Small intestine (tissue), 7 donors: ENCODE measurements around the gene SETD1A. TPM values are rescaled to one million over a fixed set of nuclear protein-coding genes. Genes with fewer than 3 reads are reported as not detected.

ENCODE experiments used
- DNase-seq, 2 donors: peaks; one replicate each; pipeline versions ENCODE4 v3.0.0 to v3.0.0-alpha.2; 2013
- FAIRE-seq: peaks from 2 replicates; lab custom pipeline; 2012; peaks lifted over from hg19 to GRCh38; lab: Jason Lieb, UNC
- H3K27ac ChIP-seq, 3 donors: one replicate each; pipeline ENCODE4 v1.5.1; 2013; ENCODE audit warnings: low read length in 2 of 3, mild to moderate bottlenecking in 2 of 3, control low read depth in 1 of 3, inconsistent platforms in 1 of 3, low read depth in 1 of 3, moderate library complexity in 1 of 3
- H3K27me3 ChIP-seq, 3 donors: one replicate each; pipeline ENCODE4 v1.6.1; 2013; ENCODE audit warnings: low read length in 3 of 3, inconsistent platforms in 1 of 3; ENCODE audit not compliant: control insufficient read depth in 3 of 3, insufficient read depth in 3 of 3
- H3K36me3 ChIP-seq, 3 donors: one replicate each; pipeline ENCODE4 v1.6.1; 2013; ENCODE audit warnings: low read length in 3 of 3, inconsistent platforms in 1 of 3, low read depth in 1 of 3, mild to moderate bottlenecking in 1 of 3, moderate library complexity in 1 of 3; ENCODE audit not compliant: control insufficient read depth in 3 of 3, insufficient read depth in 2 of 3
- H3K4me1 ChIP-seq, 3 donors: one replicate each; pipeline ENCODE4 v1.6.1; 2013; ENCODE audit warnings: low read length in 2 of 3, inconsistent platforms in 1 of 3, low read depth in 1 of 3, mild to moderate bottlenecking in 1 of 3, moderate library complexity in 1 of 3; ENCODE audit not compliant: control insufficient read depth in 3 of 3, insufficient read depth in 2 of 3
- H3K4me3 ChIP-seq, 3 donors: one replicate each; pipeline ENCODE4 v1.5.1; 2013; ENCODE audit warnings: low read length in 3 of 3, control low read depth in 1 of 3, inconsistent platforms in 1 of 3, low read depth in 1 of 3, mild to moderate bottlenecking in 1 of 3, moderate library complexity in 1 of 3
- H3K9me3 ChIP-seq, 2 donors: one replicate each; pipeline ENCODE4 v1.6.1; 2013; ENCODE audit warnings: low read depth in 1 of 2, low read length in 1 of 2; ENCODE audit not compliant: control insufficient read depth in 2 of 2, insufficient read depth in 1 of 2
- WGBS, 3 donors: extraction: QIAGEN DNeasy Blood & Tissue Kit; methylation state at CpG; one replicate each; pipeline ENCODE4 v1.1.7; 2013; 5-methylcytosine and 5-hydroxymethylcytosine counted together
- polyA plus RNA-seq, 4 donors: library from polyadenylated mRNA; stranded (reverse) in 3 of 4; unstranded in 1 of 4; fragments of 200-250 nt in 3 of 4; fragments of 120-200 nt in 1 of 4; gene quantifications; one replicate each; pipeline versions ENCODE4 v1.2.1 to v1.2.3, GENCODE V29; 2013
- donor health status: healthy with polysubstance abuse.
- donor health status: control.
- donor health status: control.
- donor health status: Bipolar disorder and iron deficiency.
- donor health status: healthy.

The SETD1A gene
- polyA plus RNA-seq, 4 donors, result 6.9 to 11.4 (median 9.0) TPM

DNA sequence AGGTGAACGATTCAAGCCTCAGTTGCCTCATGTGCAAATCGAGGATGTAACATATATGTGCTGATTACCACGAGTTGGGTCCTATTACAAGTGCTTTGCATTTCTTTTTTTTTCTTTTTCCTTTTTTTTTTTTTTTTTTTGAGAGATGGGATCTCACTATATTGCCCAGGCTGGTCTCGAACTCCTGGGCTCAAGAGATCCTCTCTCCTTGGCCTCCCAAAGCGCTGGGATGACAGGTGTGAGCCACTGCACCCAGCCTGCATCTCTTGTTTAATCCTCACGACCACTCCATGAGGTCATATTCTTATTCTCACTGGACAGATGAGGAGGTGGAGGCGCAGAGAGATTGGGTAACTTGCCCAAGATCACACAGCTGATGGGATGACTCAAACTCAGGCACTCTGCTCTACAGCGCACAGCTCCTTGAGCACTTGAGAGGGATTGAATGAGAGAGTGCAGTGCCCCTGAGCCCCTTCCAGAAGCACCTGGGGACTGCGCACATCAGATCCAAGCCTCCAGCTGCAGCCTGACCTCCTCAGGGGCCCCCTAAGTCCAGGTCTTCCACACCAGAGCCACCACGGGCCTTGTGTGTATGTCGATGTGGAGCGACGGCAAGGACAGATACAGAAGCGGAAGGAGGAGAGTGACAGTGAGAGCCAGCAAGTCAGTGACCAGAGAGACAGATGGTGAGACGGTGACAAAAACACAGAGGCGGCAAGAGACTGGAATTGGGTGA lies 48.0 kb downstream of the SETD1A start:
- H3K36me3 ChIP-seq, result no peaks in the 10 kb centered on the region
- H3K9me3 ChIP-seq, result no peaks in the 10 kb centered on the region
- peaks cover 0 to 8% (median 0%) of the 10 kb centered on the region in 3 donors for H3K4me1 ChIP-seq
- no peak overlapping the region for H3K4me3 ChIP-seq
- FAIRE-seq, result no peak
- H3K27ac ChIP-seq, result no peak overlapping the region
- peaks cover 0 to 46% (median 2%) of the 10 kb centered on the region in 3 donors for H3K27me3 ChIP-seq
- WGBS, 3 donors, result 63 to 70% (median 69%) methylated on average over 16 of the region's 16 CpGs
- no peak for DNase-seq

DNA sequence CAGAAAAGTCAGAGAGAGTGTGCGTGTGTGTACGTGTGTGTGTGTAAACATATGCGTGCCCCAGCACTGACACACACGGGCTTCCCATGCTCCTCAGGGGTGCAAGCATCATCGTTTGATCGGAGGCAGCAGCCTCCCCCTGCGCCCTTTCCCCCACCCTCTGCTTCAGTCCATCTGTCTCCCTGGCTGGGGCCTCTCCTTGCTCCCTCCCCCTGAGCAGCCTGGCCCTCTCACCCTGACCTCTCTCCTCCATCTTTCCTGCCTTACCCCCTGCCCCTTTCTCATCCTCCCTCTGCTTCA lies 48.5 kb downstream of the SETD1A start:
- H3K4me1 ChIP-seq, result peaks cover 0 to 8% (median 0%) of the 10 kb centered on the region in 3 donors
- WGBS, 3 donors, result 35 to 59% (median 44%) methylated on average over 6 to 7 of the region's 7 CpGs
- no peak overlapping the region for H3K4me3 ChIP-seq
- no peak for DNase-seq
- peaks cover 0 to 51% (median 4%) of the 10 kb centered on the region in 3 donors for H3K27me3 ChIP-seq
- H3K27ac ChIP-seq, result no peak overlapping the region
- H3K9me3 ChIP-seq, result no peaks in the 10 kb centered on the region
- H3K36me3 ChIP-seq, result no peaks in the 10 kb centered on the region
- no peak for FAIRE-seq

DNA sequence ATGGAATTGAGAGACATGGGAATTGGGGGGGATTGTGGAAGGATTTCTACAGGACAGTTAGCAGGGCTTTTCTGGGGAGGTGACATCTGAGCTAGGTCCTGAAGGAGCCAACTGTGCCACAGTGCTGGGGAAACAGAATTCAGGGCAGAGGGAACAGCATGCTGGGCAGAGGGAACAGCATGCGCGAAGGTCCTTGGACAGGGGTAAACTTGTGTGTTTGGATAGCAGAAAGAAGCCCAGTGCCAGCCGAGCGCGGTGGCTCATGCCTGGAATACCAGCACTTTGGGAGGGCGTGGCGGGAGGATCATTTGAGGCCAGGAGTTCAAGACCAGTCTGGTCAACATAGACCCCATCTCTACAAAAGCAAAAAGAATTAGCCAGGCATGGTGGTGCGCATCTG lies 49.0 kb downstream of the SETD1A start:
- H3K27me3 ChIP-seq, result peaks cover 0 to 56% (median 9%) of the 10 kb centered on the region in 3 donors
- FAIRE-seq, result no peak
- H3K9me3 ChIP-seq, result no peaks in the 10 kb centered on the region
- WGBS, 3 donors, result 83 to 90% (median 88%) methylated on average over 8 of the region's 8 CpGs
- H3K4me3 ChIP-seq, result no peak overlapping the region
- H3K27ac ChIP-seq, result no peak overlapping the region
- no peaks in the 10 kb centered on the region for H3K36me3 ChIP-seq
- no peak for DNase-seq
- peaks cover 0 to 7% (median 0%) of the 10 kb centered on the region in 3 donors for H3K4me1 ChIP-seq

DNA sequence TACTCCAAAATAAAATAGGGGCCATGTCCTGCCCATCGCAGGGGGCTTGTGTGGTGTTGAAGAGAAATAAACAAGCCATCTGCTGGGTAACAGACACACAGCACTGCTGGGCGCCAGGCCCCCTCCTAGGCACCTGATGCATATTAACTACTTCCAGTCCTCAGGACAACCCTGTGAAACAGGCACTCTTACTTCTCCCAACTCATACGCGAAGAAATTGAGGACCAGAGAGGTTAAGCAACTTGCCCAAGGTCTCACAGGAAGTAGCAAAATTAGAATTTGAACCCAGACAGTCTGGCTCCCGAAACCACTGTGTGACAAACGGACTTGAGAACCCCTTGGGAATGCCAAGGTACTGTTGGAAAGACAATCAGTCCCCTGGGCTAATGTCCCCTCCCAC lies 50.1 kb downstream of the SETD1A start:
- DNase-seq (no peak), FAIRE-seq (no peak)
- Histone ChIP-seq H3K4me1 (no peaks in the 10 kb centered on the region), H3K36me3 (no peaks in the 10 kb centered on the region), H3K27me3 (peaks cover 0 to 64% (median 9%) of the 10 kb centered on the region in 3 donors), H3K4me3 (no peak overlapping the region), H3K9me3 (no peaks in the 10 kb centered on the region), H3K27ac (no peak overlapping the region)
- WGBS, 3 donors, result 53 to 55% (median 54%) methylated on average over 6 of the region's 6 CpGs

DNA sequence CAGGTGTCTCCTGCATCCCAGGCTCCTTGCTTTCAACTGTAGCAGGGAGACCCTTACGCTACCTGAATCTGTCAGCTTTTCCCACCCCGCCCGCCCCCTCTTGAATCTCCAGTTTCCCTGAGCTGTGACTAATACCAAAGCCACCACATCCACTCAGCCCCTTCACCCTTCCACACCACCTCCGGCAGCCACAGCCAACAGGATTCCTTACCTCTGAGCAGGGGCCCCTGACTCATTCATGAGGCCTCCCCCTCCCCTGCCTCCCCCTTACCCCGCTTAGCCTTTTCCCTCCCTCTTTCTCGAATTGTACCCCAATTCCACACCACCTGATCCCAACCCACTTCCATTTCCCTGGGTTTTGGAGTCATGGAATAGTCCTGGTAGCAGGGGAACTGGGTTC lies 50.6 kb downstream of the SETD1A start:
- H3K4me3 ChIP-seq, result no peak overlapping the region
- H3K9me3 ChIP-seq, result no peaks in the 10 kb centered on the region
- H3K4me1 ChIP-seq, result no peaks in the 10 kb centered on the region
- peaks cover 0 to 64% (median 9%) of the 10 kb centered on the region in 3 donors for H3K27me3 ChIP-seq
- no peak for DNase-seq
- 61 to 76% (median 65%) methylated on average over 6 of the region's 6 CpGs for WGBS, 3 donors
- no peak overlapping the region for H3K27ac ChIP-seq
- no peak for FAIRE-seq
- H3K36me3 ChIP-seq, result no peaks in the 10 kb centered on the region

DNA sequence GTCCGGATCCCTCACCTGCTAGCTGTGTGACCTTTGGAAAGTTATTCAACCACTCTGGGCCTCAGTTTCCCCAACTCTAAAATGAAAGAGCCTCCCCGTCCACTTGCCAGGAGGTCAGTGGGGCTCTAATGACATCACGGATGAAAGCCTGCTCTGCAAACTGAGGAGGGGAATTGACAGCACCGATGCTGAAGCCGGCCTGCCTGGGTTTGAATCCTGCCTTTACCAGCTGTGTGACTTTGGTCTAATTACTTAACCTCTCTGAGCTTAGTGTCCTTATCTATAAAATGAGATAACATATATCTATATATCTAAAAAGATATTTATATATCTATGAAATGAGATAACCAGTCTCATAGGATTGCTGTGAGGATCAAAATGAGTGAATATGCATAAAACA lies 51.0 kb downstream of the SETD1A start:
- H3K4me1 ChIP-seq, result no peaks in the 10 kb centered on the region
- H3K27ac ChIP-seq, result no peak overlapping the region
- no peaks in the 10 kb centered on the region for H3K36me3 ChIP-seq
- no peak for FAIRE-seq
- no peak overlapping the region for H3K4me3 ChIP-seq
- H3K27me3 ChIP-seq, result peaks cover 0 to 66% (median 9%) of the 10 kb centered on the region in 3 donors
- no peaks in the 10 kb centered on the region for H3K9me3 ChIP-seq
- WGBS, 3 donors, result 78 to 87% (median 81%) methylated on average over 5 of the region's 5 CpGs
- DNase-seq, result no peak

DNA sequence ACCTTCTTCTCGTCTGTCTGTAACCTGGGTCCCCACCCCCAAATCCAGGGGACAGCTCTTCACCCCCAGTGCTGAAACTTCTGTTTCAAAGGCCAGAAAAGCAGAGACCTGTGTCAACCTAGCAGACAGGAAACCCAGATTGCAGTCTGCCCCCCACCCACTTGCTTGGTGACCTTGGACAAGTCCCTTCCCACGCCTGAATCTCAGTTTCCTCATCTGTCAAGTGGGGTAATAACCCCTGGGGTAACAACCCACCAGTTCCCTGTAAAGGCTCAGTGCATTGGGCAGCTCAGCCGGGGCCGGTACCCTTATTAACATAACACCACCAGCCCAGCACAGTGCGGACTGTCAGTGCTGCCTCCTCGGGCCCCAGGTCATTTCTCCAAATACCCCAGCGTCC lies 51.6 kb downstream of the SETD1A start:
- no peak overlapping the region for H3K27ac ChIP-seq
- no peak overlapping the region for H3K4me3 ChIP-seq
- no peak for FAIRE-seq
- H3K27me3 ChIP-seq, result peaks cover 0 to 67% (median 9%) of the 10 kb centered on the region in 3 donors
- H3K4me1 ChIP-seq, result no peaks in the 10 kb centered on the region
- WGBS, 3 donors, result 72 to 79% (median 77%) methylated on average over 7 of the region's 7 CpGs
- no peaks in the 10 kb centered on the region for H3K9me3 ChIP-seq
- no peaks in the 10 kb centered on the region for H3K36me3 ChIP-seq
- DNase-seq, result no peak

DNA sequence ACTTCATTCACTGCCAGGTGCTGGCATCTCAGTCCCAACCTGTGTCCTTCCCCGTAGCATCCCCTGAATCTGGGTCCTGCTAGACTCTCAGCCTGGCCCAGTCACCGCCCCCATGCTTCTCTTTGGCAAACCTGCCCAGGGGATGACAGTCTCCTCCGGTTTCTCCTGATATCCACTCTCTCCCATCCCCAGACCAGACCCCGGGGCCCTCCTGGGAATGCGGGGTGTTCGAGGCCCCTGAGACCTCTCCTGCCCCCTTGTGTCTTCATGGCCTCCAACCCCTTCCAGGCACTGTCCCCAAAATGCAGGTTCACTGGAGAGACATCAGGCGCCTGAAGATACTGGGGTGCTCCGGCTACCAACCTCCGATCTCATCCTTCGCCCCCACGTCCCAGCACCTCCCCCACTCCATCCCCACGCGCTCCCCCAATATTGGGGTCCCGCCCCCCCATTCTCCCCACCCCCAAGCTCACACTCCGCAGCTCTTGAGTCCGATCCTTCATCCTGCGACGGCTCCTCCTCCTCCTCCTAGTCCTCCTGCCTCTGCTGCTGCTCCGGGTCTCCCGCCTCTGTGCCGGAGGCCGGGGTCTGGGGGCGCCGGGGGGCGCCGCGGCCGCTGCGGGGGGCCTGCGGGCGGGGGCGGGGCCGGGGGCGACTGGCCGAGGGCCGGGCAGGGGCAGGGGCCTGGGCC lies 52.5 kb downstream of the SETD1A start:
- H3K4me1 ChIP-seq, result no peaks in the 10 kb centered on the region
- H3K4me3 ChIP-seq, result peak overlapping the region in 1 of 3 donors; percentile 10
- H3K9me3 ChIP-seq, result no peaks in the 10 kb centered on the region
- 13 to 20% (median 18%) methylated on average over 25 to 36 of the region's 36 CpGs for WGBS, 3 donors
- peaks cover 0 to 63% (median 9%) of the 10 kb centered on the region in 3 donors for H3K27me3 ChIP-seq
- no peak overlapping the region for H3K27ac ChIP-seq
- H3K36me3 ChIP-seq, result no peaks in the 10 kb centered on the region
- no peak for FAIRE-seq
- no peak for DNase-seq
